ENCODE data around the gene KLHL29.

GRCh38 chr2:23425885-23426262, 40.9 kb downstream of the KLHL29 start:
- TF ChIP-seq POLR2A (IDR thresholded peaks at IDR 0.05) (no peak), CTCF (IDR thresholded peaks at IDR 0.05) (no peak)
